ENCODE results near the gene CCN2.

CCN2 gene, protein sequence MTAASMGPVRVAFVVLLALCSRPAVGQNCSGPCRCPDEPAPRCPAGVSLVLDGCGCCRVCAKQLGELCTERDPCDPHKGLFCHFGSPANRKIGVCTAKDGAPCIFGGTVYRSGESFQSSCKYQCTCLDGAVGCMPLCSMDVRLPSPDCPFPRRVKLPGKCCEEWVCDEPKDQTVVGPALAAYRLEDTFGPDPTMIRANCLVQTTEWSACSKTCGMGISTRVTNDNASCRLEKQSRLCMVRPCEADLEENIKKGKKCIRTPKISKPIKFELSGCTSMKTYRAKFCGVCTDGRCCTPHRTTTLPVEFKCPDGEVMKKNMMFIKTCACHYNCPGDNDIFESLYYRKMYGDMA

GRCh38 chr6:131950767-131951575 lies at the start of gene CCN2:
Gene CCN2, minus strand, starts transcription at chr6:131951372. Its CDS starts 200 bp downstream, at chr6:131951172.
- peak; percentile 45 for DNase-seq

GRCh38 chr6:132000296-132000695 lies 49.1 kb upstream of the CCN2 start:
- DNase-seq: no peak

GRCh38 chr6:131999545-132000146 lies 48.5 kb upstream of the CCN2 start:
- DNase-seq: no peak

GRCh38 chr6:131998255-131998982 lies 47.2 kb upstream of the CCN2 start:
- DNase-seq: no peak

GRCh38 chr6:131997429-131998153 lies 46.4 kb upstream of the CCN2 start:
- DNase-seq: no peak

DNA sequence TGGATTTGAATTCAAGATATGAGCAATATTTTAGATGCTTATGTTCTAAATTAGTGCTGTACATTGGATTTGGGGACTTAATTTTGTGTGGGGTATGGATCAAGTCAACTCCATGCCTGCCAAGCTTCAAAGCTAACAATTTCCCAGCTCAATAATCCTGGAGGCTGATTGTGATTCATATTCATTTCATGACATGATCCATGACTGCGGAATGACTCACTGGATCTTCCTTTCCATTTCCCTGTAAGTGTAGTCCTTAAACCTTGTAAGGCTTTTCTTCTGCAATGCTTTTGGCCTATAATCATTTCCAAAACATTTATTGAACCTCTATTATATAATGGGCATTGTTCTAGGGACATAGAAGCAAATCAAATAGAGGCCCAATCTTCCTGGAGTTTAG lies 44.7 kb upstream of the CCN2 start:
- no peak for DNase-seq

GRCh38 chr6:131992557-131992956 lies 41.4 kb upstream of the CCN2 start:
- DNase-seq: no peak

DNA sequence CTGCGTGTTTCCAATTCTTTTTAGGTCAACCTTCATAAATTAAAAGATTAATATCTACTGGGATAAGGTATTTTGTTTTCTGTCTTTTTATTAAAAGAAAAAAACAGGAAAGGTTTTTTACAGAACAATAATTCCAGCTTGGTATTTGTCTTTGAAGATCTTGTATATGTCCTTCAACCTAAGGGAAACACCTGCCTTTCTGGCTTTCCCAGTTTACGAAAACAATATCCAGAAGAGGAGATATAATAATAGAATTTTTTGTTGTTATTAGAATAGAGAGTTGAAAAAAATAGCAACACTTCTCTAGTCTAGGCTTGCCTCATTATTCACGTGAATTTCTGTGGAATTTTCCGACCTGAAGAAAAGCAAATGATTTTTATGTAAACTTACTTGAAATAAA lies 37.9 kb upstream of the CCN2 start:
- no peak for DNase-seq

GRCh38 chr6:131982740-131983259 lies 31.6 kb upstream of the CCN2 start:
- no peak for DNase-seq

GRCh38 chr6:131981624-131981978 lies 30.4 kb upstream of the CCN2 start:
- no peak for DNase-seq

- no peak for DNase-seq
Measured at GRCh38 chr6:131980791-131981623, 29.8 kb upstream of the CCN2 start.

DNA sequence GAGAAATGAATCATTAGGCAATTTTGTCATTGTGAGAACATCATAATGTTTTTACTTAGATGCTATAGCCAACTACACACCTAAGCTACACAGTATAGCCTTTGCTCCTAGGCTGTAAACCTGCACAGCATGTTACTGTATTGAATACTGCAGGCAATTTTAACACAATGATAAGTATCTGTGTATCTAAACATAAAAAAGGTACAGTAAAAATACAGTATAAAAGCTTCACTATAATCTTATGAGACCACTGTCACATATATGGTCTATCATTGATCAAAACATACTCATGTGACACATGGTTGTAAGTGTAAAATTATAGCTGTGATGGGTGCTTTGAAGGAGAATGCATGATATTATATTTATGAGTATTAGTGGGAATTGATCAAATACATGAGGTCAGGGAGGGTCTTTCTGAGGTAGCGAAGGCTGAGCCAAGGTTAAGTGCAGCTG lies 29.2 kb upstream of the CCN2 start:
- no peak for DNase-seq

- DNase-seq: no peak
Measured at GRCh38 chr6:131979515-131980337, 28.6 kb upstream of the CCN2 start.

GRCh38 chr6:131978522-131978921 lies 27.4 kb upstream of the CCN2 start:
- DNase-seq: no peak

DNA sequence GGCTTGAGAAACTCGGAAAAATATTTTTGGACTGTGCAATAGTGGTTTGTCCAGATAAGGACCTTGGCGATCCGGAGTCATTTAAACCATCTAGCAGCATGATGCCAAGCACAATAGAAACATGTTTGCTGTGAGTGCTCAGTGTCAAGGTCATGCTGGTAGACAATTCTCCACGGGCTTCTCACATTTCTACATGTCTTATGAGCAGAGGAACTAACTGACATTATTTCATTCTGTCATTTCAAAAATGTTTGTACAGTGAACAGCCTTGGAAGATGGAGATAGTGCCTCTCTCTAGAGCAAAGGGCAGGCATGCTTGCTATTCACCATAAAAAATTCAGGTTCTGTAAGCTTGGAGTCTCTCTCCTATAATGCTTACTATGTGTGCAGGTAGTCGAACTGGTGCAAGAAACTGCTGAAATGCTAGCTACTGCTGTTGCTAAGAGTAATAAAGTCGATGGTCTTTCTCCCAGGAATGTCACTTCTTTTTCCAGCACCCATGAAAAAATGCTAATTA lies 25.4 kb upstream of the CCN2 start:
- no peak for DNase-seq

DNA sequence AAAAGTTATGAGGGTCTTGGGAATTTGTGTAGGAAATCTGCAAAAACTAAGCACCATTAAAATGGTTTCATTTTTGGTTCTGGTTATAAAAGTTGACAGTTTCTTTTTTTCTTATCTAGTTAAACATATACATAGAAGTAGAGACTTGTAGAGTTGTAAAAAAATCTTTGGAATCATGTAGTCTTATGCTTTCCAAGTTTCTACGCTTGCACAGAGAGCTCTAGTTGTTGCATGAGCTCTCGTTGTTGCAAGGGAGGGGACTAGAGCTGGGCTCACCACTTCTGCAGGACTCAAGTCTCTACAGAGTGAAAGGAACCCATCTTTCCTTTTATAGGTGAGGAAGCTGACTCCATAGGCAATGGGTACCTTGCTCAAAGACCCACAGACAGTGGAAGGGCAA lies 21.6 kb upstream of the CCN2 start:
- no peak for DNase-seq

GRCh38 chr6:131970076-131970859 lies 19.1 kb upstream of the CCN2 start:
- DNase-seq: no peak

- DNase-seq: no peak
Measured at GRCh38 chr6:131968656-131969055, 17.5 kb upstream of the CCN2 start.

- no peak for DNase-seq
Measured at GRCh38 chr6:131967948-131968347, 16.8 kb upstream of the CCN2 start.

All from NCI-H1105 (cell line).